Activated T-helper 17 cell treated with anti-CD3 and anti-CD28 coated beads, Interleukin-2, amount 50 U/mL, for 72 hours (primary cell): ENCODE results near the gene PRKN. TPM values are rescaled to one million over a fixed set of nuclear protein-coding genes. Genes with fewer than 3 reads are reported as not detected.

Experiments
- ATAC-seq: fragments of 150-1000 bp; cut with Tn5 transposase; replicated peaks from 2 replicates; pipeline ENCODE4 v1.10.0; 2021; ENCODE audit warnings: mild to moderate bottlenecking, moderate library complexity
- H3K27ac Mint-ChIP-seq: one replicate; pipeline ENCODE4 v1.8.0; 2022; ENCODE audit warnings: mixed read lengths
- H3K27me3 Mint-ChIP-seq: one replicate; pipeline ENCODE4 v1.8.0; 2022; ENCODE audit warnings: mixed read lengths
- H3K36me3 Mint-ChIP-seq: one replicate; pipeline ENCODE4 v1.8.0; 2022; ENCODE audit warnings: low read depth, mild to moderate bottlenecking, mixed read lengths
- H3K4me1 Mint-ChIP-seq: one replicate; pipeline ENCODE4 v1.8.0; 2022; ENCODE audit warnings: mixed read lengths
- H3K4me3 Mint-ChIP-seq: one replicate; pipeline ENCODE4 v1.8.0; 2022; ENCODE audit warnings: mild to moderate bottlenecking, mixed read lengths
- H3K9me3 Mint-ChIP-seq: one replicate; pipeline ENCODE4 v1.8.0; 2022; ENCODE audit warnings: mixed read lengths
- total RNA-seq, 2 donors: library from RNA; stranded (reverse); gene quantifications; one replicate each; pipeline ENCODE4 v1.2.3, GENCODE V29; 2022

PRKN gene
- total RNA-seq, 2 donors from 2014 or later, result 0.84 to 0.87 TPM

- Mint-ChIP-seq H3K4me1 (no peaks in the 10 kb centered on the region), H3K27me3 (no peaks in the 10 kb centered on the region), H3K4me3 (no peak overlapping the region), H3K27ac (no peak overlapping the region), H3K36me3 (no peaks in the 10 kb centered on the region), H3K9me3 (peaks cover 12% of the 10 kb centered on the region)
- no peak for ATAC-seq
These were observed 1000.3 kb downstream of the PRKN start for GRCh38 chr6:161727083-161727833.

GRCh38 chr6:161722394-161722793 is 1005.2 kb downstream of the PRKN start:
- H3K27ac Mint-ChIP-seq, result no peak overlapping the region
- no peaks in the 10 kb centered on the region for H3K27me3 Mint-ChIP-seq
- no peaks in the 10 kb centered on the region for H3K9me3 Mint-ChIP-seq
- no peaks in the 10 kb centered on the region for H3K4me1 Mint-ChIP-seq
- no peak overlapping the region for H3K4me3 Mint-ChIP-seq
- no peaks in the 10 kb centered on the region for H3K36me3 Mint-ChIP-seq
- no peak for ATAC-seq

GRCh38 chr6:161721511-161721910 is 1006.1 kb downstream of the PRKN start:
- no peaks in the 10 kb centered on the region for H3K36me3 Mint-ChIP-seq
- H3K4me1 Mint-ChIP-seq, result no peaks in the 10 kb centered on the region
- no peak for ATAC-seq
- no peak overlapping the region for H3K4me3 Mint-ChIP-seq
- no peaks in the 10 kb centered on the region for H3K9me3 Mint-ChIP-seq
- H3K27ac Mint-ChIP-seq, result no peak overlapping the region
- no peaks in the 10 kb centered on the region for H3K27me3 Mint-ChIP-seq

- ATAC-seq, result no peak
- no peaks in the 10 kb centered on the region for H3K27me3 Mint-ChIP-seq
- H3K4me3 Mint-ChIP-seq, result no peak overlapping the region
- H3K27ac Mint-ChIP-seq, result no peak overlapping the region
- H3K4me1 Mint-ChIP-seq, result no peaks in the 10 kb centered on the region
- no peaks in the 10 kb centered on the region for H3K9me3 Mint-ChIP-seq
- no peaks in the 10 kb centered on the region for H3K36me3 Mint-ChIP-seq
These were observed 1011.4 kb downstream of the PRKN start for GRCh38 chr6:161716176-161716575.

- peaks cover 4% of the 10 kb centered on the region for H3K27me3 Mint-ChIP-seq
- H3K4me3 Mint-ChIP-seq, result no peak overlapping the region
- ATAC-seq, result no peak
- no peaks in the 10 kb centered on the region for H3K9me3 Mint-ChIP-seq
- H3K36me3 Mint-ChIP-seq, result no peaks in the 10 kb centered on the region
- H3K4me1 Mint-ChIP-seq, result no peaks in the 10 kb centered on the region
- no peak overlapping the region for H3K27ac Mint-ChIP-seq
These were observed 1015.6 kb downstream of the PRKN start for GRCh38 chr6:161711938-161712337.

- H3K4me3 Mint-ChIP-seq, result no peak overlapping the region
- ATAC-seq, result no peak
- no peaks in the 10 kb centered on the region for H3K36me3 Mint-ChIP-seq
- no peaks in the 10 kb centered on the region for H3K4me1 Mint-ChIP-seq
- H3K9me3 Mint-ChIP-seq, result no peaks in the 10 kb centered on the region
- H3K27ac Mint-ChIP-seq, result no peak overlapping the region
- H3K27me3 Mint-ChIP-seq, result peaks cover 4% of the 10 kb centered on the region
These were observed 1016.1 kb downstream of the PRKN start for GRCh38 chr6:161711515-161711914.

GRCh38 chr6:161710698-161711097 is 1016.9 kb downstream of the PRKN start:
- no peak for ATAC-seq
- Mint-ChIP-seq H3K27me3 (peaks cover 4% of the 10 kb centered on the region), H3K4me1 (no peaks in the 10 kb centered on the region), H3K27ac (no peak overlapping the region), H3K4me3 (no peak overlapping the region), H3K9me3 (no peaks in the 10 kb centered on the region), H3K36me3 (no peaks in the 10 kb centered on the region)

GRCh38 chr6:161701056-161701455 is 1026.5 kb downstream of the PRKN start:
- H3K36me3 Mint-ChIP-seq, result no peaks in the 10 kb centered on the region
- H3K27ac Mint-ChIP-seq, result no peak overlapping the region
- no peaks in the 10 kb centered on the region for H3K4me1 Mint-ChIP-seq
- H3K4me3 Mint-ChIP-seq, result no peak overlapping the region
- H3K27me3 Mint-ChIP-seq, result no peaks in the 10 kb centered on the region
- ATAC-seq, result no peak
- no peaks in the 10 kb centered on the region for H3K9me3 Mint-ChIP-seq

- Mint-ChIP-seq H3K27ac (no peak overlapping the region), H3K4me3 (no peak overlapping the region), H3K27me3 (no peaks in the 10 kb centered on the region)
These were observed 1030.8 kb downstream of the PRKN start for GRCh38 chr6:161696801-161697200.

GRCh38 chr6:161694995-161695394 is 1032.6 kb downstream of the PRKN start:
- no peaks in the 10 kb centered on the region for H3K27me3 Mint-ChIP-seq
- no peak overlapping the region for H3K27ac Mint-ChIP-seq
- no peak overlapping the region for H3K4me3 Mint-ChIP-seq
- no peaks in the 10 kb centered on the region for H3K4me1 Mint-ChIP-seq
- H3K9me3 Mint-ChIP-seq, result no peaks in the 10 kb centered on the region
- H3K36me3 Mint-ChIP-seq, result no peaks in the 10 kb centered on the region
- ATAC-seq, result peak; percentile 43

More at GRCh38 chr6:161696801-161697200, 1030.8 kb downstream of the PRKN start:
- no peak for ATAC-seq
- H3K4me1 Mint-ChIP-seq, result no peaks in the 10 kb centered on the region
- H3K36me3 Mint-ChIP-seq, result no peaks in the 10 kb centered on the region
- no peaks in the 10 kb centered on the region for H3K9me3 Mint-ChIP-seq

- no peaks in the 10 kb centered on the region for H3K9me3 Mint-ChIP-seq
- H3K27ac Mint-ChIP-seq, result no peak overlapping the region
- no peak for ATAC-seq
- H3K36me3 Mint-ChIP-seq, result no peaks in the 10 kb centered on the region
- no peaks in the 10 kb centered on the region for H3K4me1 Mint-ChIP-seq
- H3K4me3 Mint-ChIP-seq, result no peak overlapping the region
- H3K27me3 Mint-ChIP-seq, result peaks cover 3% of the 10 kb centered on the region
These were observed 1040.9 kb downstream of the PRKN start for GRCh38 chr6:161686655-161687054.

GRCh38 chr6:161684731-161685475 is 1042.7 kb downstream of the PRKN start:
- no peak for ATAC-seq
- no peaks in the 10 kb centered on the region for H3K36me3 Mint-ChIP-seq

GRCh38 chr6:161683400-161683799 is 1044.2 kb downstream of the PRKN start:
- no peak for ATAC-seq
- H3K36me3 Mint-ChIP-seq, result no peaks in the 10 kb centered on the region
- no peak overlapping the region for H3K4me3 Mint-ChIP-seq
- no peaks in the 10 kb centered on the region for H3K9me3 Mint-ChIP-seq
- H3K27ac Mint-ChIP-seq, result no peak overlapping the region
- H3K27me3 Mint-ChIP-seq, result peaks cover 3% of the 10 kb centered on the region
- no peaks in the 10 kb centered on the region for H3K4me1 Mint-ChIP-seq

More at GRCh38 chr6:161684731-161685475, 1042.7 kb downstream of the PRKN start:
- Mint-ChIP-seq H3K4me3 (no peak overlapping the region), H3K27ac (no peak overlapping the region), H3K9me3 (no peaks in the 10 kb centered on the region), H3K4me1 (no peaks in the 10 kb centered on the region), H3K27me3 (peaks cover 3% of the 10 kb centered on the region)

GRCh38 chr6:161682982-161683381 is 1044.6 kb downstream of the PRKN start:
- no peak overlapping the region for H3K4me3 Mint-ChIP-seq
- no peaks in the 10 kb centered on the region for H3K4me1 Mint-ChIP-seq
- H3K9me3 Mint-ChIP-seq, result no peaks in the 10 kb centered on the region
- peaks cover 3% of the 10 kb centered on the region for H3K27me3 Mint-ChIP-seq
- no peak overlapping the region for H3K27ac Mint-ChIP-seq
- no peaks in the 10 kb centered on the region for H3K36me3 Mint-ChIP-seq
- ATAC-seq, result no peak

- H3K9me3 Mint-ChIP-seq, result no peaks in the 10 kb centered on the region
- no peaks in the 10 kb centered on the region for H3K36me3 Mint-ChIP-seq
- no peak overlapping the region for H3K27ac Mint-ChIP-seq
- no peaks in the 10 kb centered on the region for H3K4me1 Mint-ChIP-seq
- peaks cover 3% of the 10 kb centered on the region for H3K27me3 Mint-ChIP-seq
- ATAC-seq, result no peak
- no peak overlapping the region for H3K4me3 Mint-ChIP-seq
These were observed 1047.5 kb downstream of the PRKN start for GRCh38 chr6:161679980-161680538.
